SJCRH30 (cell line): ENCODE measurements around the gene PMFBP1. TPM values are rescaled to one million over a fixed set of nuclear protein-coding genes. Genes with fewer than 3 reads are reported as not detected.
A peak's percentile ranks its signal among the peaks of the same experiment; 100 is the strongest.

ENCODE experiments used
- DNase-seq, 2 experiments: peaks; one replicate each; pipeline ENCODE4 v3.0.0-alpha.2; 2015 to 2020
- H3K27ac ChIP-seq: fragments of 250-450 bp; sonication (Bioruptor Pico); 2 replicates; pipeline ENCODE4 v1.5.1; 2020; ENCODE audit warnings: mild to moderate bottlenecking, moderate library complexity
- H3K27me3 ChIP-seq: fragments of 250-450 bp; sonication (Bioruptor Pico); 2 replicates; pipeline ENCODE4 v1.5.1; 2020; ENCODE audit warnings: mild to moderate bottlenecking, moderate library complexity
- H3K36me3 ChIP-seq: fragments of 250-450 bp; sonication (Bioruptor Pico); 2 replicates; pipeline ENCODE4 v1.5.1; 2020; ENCODE audit warnings: mild to moderate bottlenecking, moderate library complexity
- H3K4me1 ChIP-seq: fragments of 250-450 bp; sonication (Bioruptor Pico); 2 replicates; pipeline ENCODE4 v1.5.1; 2020; ENCODE audit warnings: mild to moderate bottlenecking, moderate library complexity
- H3K4me3 ChIP-seq: fragments of 250-450 bp; sonication (Bioruptor Pico); 2 replicates; pipeline ENCODE4 v1.5.1; 2020; ENCODE audit warnings: mild to moderate bottlenecking, moderate library complexity
- H3K9me3 ChIP-seq: fragments of 250-450 bp; sonication (Bioruptor Pico); replicated peaks from 2 replicates; pipeline ENCODE4 v1.5.1; 2020; ENCODE audit warnings: mild to moderate bottlenecking, moderate library complexity
- total RNA-seq: library from RNA; depleted of rRNA; stranded (reverse); fragments of >200 nt; shearing (Covaris generic); gene quantifications from 2 replicates; pipeline ENCODE4 v1.2.3, GENCODE V29; 2014; rRNA removed

The PMFBP1 gene, protein sequence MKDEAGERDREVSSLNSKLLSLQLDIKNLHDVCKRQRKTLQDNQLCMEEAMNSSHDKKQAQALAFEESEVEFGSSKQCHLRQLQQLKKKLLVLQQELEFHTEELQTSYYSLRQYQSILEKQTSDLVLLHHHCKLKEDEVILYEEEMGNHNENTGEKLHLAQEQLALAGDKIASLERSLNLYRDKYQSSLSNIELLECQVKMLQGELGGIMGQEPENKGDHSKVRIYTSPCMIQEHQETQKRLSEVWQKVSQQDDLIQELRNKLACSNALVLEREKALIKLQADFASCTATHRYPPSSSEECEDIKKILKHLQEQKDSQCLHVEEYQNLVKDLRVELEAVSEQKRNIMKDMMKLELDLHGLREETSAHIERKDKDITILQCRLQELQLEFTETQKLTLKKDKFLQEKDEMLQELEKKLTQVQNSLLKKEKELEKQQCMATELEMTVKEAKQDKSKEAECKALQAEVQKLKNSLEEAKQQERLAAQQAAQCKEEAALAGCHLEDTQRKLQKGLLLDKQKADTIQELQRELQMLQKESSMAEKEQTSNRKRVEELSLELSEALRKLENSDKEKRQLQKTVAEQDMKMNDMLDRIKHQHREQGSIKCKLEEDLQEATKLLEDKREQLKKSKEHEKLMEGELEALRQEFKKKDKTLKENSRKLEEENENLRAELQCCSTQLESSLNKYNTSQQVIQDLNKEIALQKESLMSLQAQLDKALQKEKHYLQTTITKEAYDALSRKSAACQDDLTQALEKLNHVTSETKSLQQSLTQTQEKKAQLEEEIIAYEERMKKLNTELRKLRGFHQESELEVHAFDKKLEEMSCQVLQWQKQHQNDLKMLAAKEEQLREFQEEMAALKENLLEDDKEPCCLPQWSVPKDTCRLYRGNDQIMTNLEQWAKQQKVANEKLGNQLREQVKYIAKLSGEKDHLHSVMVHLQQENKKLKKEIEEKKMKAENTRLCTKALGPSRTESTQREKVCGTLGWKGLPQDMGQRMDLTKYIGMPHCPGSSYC
- total RNA-seq: 0.23 and 0.34 TPM in 2 replicates

DNA sequence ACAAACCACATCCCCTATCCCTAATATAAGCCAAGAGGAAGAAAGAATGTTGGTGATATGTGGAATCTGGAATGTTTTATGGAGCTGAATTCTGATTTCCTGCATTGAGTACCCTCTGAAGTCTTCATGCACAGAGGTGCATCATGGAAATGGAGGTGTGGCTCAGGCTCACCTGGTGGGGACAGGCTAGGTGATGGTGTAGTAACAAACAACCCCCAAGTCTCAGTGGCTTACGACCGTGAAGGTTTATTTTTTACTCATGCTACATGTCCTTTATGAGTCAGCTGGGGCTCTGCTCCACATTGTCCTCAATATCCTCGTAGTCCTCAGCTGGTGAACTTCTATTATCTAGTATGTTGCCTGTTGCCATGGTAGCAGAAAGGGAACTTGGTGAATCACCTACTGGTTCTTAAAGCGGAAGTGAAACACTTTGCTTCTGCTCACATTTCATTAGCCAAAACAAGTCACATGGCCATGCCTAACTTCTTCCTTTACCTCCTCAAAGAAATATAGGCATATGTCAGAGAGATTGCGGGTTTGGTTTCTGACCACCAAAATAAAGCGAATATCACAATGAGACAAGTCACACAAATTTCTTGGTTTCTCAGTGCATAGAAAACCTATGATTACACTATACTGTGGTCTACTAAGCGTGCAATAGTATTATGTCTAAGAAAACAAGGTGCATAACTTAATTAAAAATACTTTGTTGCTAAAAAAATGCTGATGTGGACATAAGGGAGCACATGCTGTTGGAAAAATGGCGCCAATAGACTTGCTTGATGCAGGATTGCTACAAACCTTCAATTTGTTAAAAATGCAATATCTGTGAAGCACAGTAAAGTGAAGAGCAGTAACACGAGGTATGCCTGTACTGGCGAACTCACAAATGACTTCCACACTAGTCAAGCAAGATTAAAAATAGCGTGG is at the start of gene PMFBP1:
PMFBP1 (minus strand) TSS at position 51 of the 930 bp plus-strand sequence. CDS start 947 bp downstream, outside the sequence.
- Histone ChIP-seq H3K4me3 (no peak within 1 kb of the TSS), H3K27me3 (no peaks in the 10 kb centered on the region)
- peak; percentile 3 for DNase-seq

DNA sequence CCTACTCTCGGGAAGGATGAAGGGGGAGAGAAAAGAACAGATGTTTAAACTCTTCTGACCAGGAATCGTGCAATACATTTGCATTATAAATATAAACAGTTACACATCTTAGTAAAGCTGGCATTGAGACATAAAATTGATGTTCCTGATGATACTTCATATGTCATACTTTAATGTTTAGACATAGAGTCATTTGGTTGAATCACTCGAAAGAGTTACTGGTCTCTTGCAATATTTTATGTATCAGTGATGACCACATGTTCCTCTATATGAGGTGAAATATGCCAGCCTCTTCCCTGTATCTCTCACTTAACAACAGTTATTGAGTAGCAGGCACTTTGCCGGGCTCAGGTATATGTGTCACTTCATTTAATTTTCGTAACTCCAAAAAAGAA is 49.7 kb upstream of the PMFBP1 start:
- Histone ChIP-seq H3K4me1 (no peaks in the 10 kb centered on the region), H3K27ac (no peak overlapping the region), H3K27me3 (no peaks in the 10 kb centered on the region), H3K9me3 (no peaks in the 10 kb centered on the region), H3K4me3 (no peak overlapping the region), H3K36me3 (no peaks in the 10 kb centered on the region)
- no peak for DNase-seq

More for the DNA sequence above, at the start of gene PMFBP1:
- Histone ChIP-seq H3K4me1 (no peaks in the 10 kb centered on the region), H3K9me3 (no peaks in the 10 kb centered on the region), H3K27ac (no peak within 1 kb of the TSS), H3K36me3 (no peaks in the 10 kb centered on the region)

DNA sequence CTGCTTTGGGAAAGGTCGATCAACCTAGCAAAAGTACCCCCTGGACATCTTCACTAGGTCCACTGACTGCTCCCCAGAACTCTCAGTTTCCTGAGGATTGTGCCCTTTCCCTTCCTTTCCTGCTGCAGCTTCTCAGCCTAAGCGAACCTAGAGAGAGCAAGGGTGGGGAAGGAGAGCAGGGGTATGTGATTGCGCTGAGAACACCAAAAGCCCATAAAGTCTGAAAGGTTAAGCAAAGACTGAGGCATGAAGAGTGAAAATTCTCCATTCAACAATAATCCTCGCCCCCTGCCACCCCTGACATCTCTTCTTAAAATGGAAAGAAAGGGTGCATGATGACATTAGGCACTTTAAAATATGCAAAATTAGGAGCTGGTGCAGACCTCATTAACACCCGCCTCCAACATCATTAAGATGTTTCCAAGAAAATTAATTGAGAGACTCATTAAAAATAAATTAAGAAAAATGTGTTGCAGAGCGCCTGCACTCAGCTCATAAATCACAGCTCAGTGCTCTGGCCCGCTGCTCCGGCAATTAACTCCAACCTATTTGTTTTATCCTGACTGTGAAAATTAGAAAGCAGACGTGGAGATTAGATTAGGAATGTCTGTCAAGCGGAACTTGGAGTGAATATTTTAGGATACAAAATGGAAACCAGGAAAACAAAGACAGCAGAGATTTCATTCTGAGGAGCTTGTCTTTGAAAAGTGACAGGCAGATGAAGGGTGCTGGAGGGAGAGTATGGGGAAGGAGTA is 49.1 kb upstream of the PMFBP1 start:
- H3K4me3 ChIP-seq: no peak overlapping the region

DNA sequence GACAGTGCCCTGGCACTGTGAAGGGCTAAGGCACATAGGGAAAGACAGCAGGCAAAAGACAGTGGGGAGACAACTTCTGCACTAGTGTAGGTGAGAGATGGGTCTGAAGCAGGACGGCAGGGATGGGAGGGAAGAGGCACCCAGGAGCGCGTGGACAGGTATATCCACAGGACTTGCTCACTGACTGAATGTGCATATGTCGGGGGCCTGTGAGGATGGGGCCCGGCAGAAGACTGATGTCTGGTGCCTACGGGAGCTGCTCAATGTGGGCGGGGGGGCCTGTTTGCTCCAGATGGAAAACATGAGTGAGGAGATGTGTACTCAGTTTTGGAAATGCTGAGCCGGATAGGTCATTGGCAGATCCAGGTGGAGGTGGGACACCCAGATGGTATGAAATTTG is 47.3 kb upstream of the PMFBP1 start:
- H3K4me1 ChIP-seq: no peaks in the 10 kb centered on the region
- H3K27ac ChIP-seq: no peak overlapping the region
- H3K36me3 ChIP-seq: no peaks in the 10 kb centered on the region
- no peak overlapping the region for H3K4me3 ChIP-seq
- DNase-seq: no peak
- no peaks in the 10 kb centered on the region for H3K27me3 ChIP-seq
- H3K9me3 ChIP-seq: no peaks in the 10 kb centered on the region

More for the DNA sequence above, 49.1 kb upstream of the PMFBP1 start:
- H3K36me3 ChIP-seq: no peaks in the 10 kb centered on the region
- no peak for DNase-seq
- no peaks in the 10 kb centered on the region for H3K4me1 ChIP-seq
- no peaks in the 10 kb centered on the region for H3K27me3 ChIP-seq
- no peak overlapping the region for H3K27ac ChIP-seq
- H3K9me3 ChIP-seq: no peaks in the 10 kb centered on the region

DNA sequence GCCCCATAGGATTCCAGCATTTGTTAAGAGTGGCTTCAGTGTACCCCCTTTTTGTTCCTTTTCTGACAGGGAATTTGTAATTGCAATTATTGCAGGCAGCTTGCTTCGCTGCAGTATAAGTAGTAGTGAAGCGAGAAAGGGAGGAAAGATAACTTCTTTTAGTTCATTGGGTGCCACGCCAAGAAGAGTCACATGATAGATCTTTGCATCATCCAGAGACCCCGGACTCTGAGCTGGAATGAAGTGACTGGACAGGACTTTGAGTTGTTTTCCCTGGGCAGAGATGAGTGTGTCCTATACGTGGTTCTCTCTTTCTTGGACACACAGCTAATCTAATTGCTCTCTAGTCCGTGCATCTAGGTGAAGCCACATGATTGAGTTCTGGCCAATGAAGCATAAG is 44.8 kb upstream of the PMFBP1 start:
- H3K9me3 ChIP-seq: no peaks in the 10 kb centered on the region
- no peak for DNase-seq
- no peaks in the 10 kb centered on the region for H3K27me3 ChIP-seq
- H3K4me3 ChIP-seq: no peak overlapping the region
- no peak overlapping the region for H3K27ac ChIP-seq
- H3K36me3 ChIP-seq: no peaks in the 10 kb centered on the region
- no peaks in the 10 kb centered on the region for H3K4me1 ChIP-seq

DNA sequence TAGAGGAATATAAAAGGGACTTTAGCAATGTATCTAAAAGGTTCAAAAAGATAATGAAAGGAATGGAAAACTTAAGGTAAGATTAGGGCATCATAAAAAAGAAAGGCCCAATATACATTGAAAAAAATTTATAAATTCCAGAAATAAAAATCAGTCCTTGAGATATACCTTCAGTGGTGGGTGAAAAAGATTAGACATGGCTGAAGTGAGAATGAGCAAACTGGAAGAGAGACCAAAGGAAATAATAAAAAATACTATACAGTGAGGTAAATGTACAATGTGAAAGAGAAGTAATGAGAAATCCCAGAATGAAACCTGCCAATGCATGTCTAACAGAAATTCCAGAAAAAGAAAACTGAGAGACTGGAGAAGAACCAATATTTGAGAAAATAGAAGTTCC is 42.9 kb upstream of the PMFBP1 start:
- Histone ChIP-seq H3K27me3 (no peaks in the 10 kb centered on the region), H3K4me3 (no peak overlapping the region), H3K36me3 (no peaks in the 10 kb centered on the region), H3K9me3 (no peaks in the 10 kb centered on the region), H3K4me1 (no peaks in the 10 kb centered on the region), H3K27ac (no peak overlapping the region)
- no peak for DNase-seq

DNA sequence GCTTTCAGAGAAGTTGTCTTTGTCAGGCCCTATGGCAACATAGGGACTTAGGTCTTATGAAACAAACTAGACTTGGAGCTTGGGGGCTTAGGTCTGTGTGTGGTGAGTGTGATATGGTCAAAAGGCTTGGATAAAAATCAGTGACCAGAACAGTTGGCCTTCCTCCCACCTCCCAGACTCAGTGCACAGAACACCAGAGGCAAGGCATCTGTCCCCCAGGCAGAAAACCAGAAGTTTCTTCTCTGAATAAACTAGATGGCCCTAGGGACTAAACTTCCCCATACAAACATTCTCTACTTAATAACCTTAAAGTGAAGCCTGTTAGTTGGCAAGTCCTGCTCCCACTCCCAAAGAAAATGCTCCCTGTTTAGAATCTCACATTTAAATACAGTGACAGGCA is 39.2 kb upstream of the PMFBP1 start:
- Histone ChIP-seq H3K27ac (no peak overlapping the region), H3K4me1 (no peaks in the 10 kb centered on the region), H3K36me3 (no peaks in the 10 kb centered on the region), H3K4me3 (no peak overlapping the region), H3K9me3 (no peaks in the 10 kb centered on the region), H3K27me3 (no peaks in the 10 kb centered on the region)
- no peak for DNase-seq

DNA sequence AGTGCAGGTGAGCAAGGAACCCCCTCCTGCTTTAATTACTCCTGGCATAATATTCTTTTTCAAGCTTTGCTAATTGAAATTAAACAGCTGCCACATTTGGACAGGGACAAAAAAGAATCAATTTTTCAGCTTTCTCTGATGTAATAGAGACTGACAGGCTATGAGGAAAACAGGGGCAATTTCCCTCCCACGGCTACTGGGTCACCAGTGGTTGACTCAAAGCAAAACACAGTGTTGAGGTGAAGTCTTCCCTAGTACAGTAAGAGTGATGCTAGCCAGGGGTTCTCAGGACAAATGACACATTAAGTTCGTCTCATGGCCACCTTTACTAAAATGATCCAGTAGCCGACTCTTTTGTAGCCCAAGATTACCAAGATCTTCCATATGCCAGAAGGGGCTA is 38.6 kb upstream of the PMFBP1 start:
- no peak for DNase-seq
- no peak overlapping the region for H3K4me3 ChIP-seq
- no peaks in the 10 kb centered on the region for H3K36me3 ChIP-seq
- H3K9me3 ChIP-seq: no peaks in the 10 kb centered on the region
- H3K27ac ChIP-seq: no peak overlapping the region
- no peaks in the 10 kb centered on the region for H3K4me1 ChIP-seq
- H3K27me3 ChIP-seq: no peaks in the 10 kb centered on the region

DNA sequence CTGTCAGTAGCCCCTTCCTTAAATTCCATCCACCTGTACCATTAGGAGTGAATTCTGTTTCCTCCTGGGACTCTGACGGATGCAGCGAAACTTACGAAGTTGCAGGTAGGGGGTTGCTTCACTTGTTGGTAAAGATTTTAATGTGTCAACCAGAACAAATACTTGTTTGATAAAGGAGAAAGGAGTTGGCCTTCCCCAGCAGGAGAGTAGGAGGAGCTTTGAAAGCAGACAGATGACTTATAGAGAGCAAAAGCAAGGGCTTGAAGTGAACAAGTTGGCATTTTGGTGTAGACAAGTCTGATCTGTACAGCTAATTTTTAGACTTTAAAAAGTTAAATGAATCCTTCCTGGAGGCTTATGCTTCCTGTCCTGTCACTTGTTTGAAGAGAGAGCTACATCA is 38.1 kb upstream of the PMFBP1 start:
- no peaks in the 10 kb centered on the region for H3K36me3 ChIP-seq
- H3K27me3 ChIP-seq: no peaks in the 10 kb centered on the region
- no peak for DNase-seq
- no peak overlapping the region for H3K27ac ChIP-seq
- H3K4me1 ChIP-seq: no peaks in the 10 kb centered on the region
- H3K4me3 ChIP-seq: no peak overlapping the region
- no peaks in the 10 kb centered on the region for H3K9me3 ChIP-seq

DNA sequence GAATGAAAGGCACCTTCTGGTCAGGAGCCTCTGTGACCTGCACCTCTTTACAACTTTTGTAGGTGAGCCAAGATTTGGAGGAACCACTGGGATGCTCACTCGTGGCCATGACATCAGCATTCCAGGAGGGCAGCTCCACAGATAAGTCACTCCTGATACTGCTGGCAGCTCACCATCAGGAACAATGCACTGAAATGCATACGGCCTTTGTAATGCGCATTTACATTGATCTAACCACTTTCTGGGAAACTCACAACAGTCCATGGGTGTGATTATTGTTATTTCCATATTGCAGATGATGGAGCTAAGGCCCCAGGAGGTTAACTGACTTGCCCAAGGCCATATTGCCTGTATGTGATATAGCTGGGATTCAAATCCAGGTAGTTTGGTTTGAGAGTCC is 34.3 kb upstream of the PMFBP1 start:
- no peak overlapping the region for H3K27ac ChIP-seq
- H3K4me1 ChIP-seq: no peaks in the 10 kb centered on the region
- no peaks in the 10 kb centered on the region for H3K27me3 ChIP-seq
- DNase-seq: no peak
- no peaks in the 10 kb centered on the region for H3K36me3 ChIP-seq
- no peak overlapping the region for H3K4me3 ChIP-seq
- H3K9me3 ChIP-seq: no peaks in the 10 kb centered on the region

DNA sequence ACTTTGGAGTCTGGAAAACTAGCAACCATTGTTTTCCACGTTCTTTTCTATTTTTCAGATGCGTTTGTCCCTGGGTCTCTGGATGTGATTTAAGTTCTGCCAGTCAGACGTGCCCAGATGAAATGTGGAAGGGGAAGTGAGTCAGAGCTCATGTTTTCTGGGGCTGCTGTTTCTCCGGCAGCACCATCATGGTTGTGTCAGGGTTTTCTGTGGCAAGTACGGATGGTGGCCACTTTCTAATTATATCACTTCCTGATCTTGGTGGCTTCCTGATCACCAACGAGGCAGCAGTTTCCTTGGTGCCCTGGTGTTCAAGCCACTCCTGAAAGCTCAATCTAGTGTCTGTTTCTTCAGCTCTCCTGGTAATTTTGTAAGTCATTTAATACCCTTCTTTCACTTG is 31.4 kb upstream of the PMFBP1 start:
- Histone ChIP-seq H3K9me3 (no peaks in the 10 kb centered on the region), H3K4me1 (no peaks in the 10 kb centered on the region), H3K4me3 (no peak overlapping the region), H3K36me3 (no peaks in the 10 kb centered on the region), H3K27ac (no peak overlapping the region), H3K27me3 (no peaks in the 10 kb centered on the region)
- DNase-seq: no peak

DNA sequence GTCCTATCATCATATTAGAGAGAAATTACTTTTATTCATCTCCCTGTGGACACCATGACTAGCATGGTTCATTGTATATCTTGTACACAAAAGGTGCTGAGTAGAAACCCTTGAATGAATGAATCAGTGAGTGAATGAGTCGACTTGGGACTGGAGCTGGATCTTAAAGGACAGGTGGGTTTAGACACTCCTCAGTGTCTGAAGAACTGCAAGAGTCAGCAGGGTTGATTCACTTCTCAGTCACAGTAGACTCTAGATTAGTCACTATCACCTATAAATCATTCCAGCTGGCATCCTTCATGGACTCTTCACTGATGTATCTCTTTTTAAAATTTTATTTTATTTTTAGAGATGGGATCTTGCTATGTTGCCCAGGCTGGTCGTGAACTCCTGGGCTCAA is 30.1 kb upstream of the PMFBP1 start:
- no peaks in the 10 kb centered on the region for H3K36me3 ChIP-seq
- no peak overlapping the region for H3K4me3 ChIP-seq
- no peak for DNase-seq

DNA sequence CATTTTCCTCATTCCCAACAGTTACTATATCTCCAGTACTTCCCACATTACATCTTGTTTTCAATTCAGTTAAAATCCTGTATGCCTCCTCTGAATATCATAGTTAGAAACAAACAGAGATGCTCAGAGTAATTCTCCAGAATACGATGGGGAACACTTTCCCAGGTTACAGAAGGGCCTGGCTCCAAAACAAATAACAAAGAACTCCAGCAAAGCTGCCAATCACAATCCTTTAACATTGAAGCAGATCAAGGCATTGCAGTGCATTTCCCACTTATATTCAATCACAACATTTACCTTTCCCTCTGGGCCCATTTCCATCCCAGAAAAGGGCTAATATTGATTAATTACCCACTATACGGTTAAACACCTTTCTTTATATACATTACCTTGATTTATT is 29.4 kb upstream of the PMFBP1 start:
- H3K4me3 ChIP-seq: no peak overlapping the region
- DNase-seq: no peak
- no peaks in the 10 kb centered on the region for H3K9me3 ChIP-seq
- no peak overlapping the region for H3K27ac ChIP-seq
- no peaks in the 10 kb centered on the region for H3K36me3 ChIP-seq
- no peaks in the 10 kb centered on the region for H3K4me1 ChIP-seq
- no peaks in the 10 kb centered on the region for H3K27me3 ChIP-seq

More for the DNA sequence above, 30.1 kb upstream of the PMFBP1 start:
- H3K9me3 ChIP-seq: no peaks in the 10 kb centered on the region
- H3K27ac ChIP-seq: no peak overlapping the region
- no peaks in the 10 kb centered on the region for H3K27me3 ChIP-seq
- no peaks in the 10 kb centered on the region for H3K4me1 ChIP-seq
